HL-60 (cell line): ENCODE measurements around the gene BIRC7. TPM values are rescaled to one million over a fixed set of nuclear protein-coding genes. Genes with fewer than 3 reads are reported as not detected.
A peak's percentile ranks its signal among the peaks of the same experiment; 100 is the strongest.

Experiments
- DNase-seq, 2 experiments: peaks; one replicate each; pipeline ENCODE4 v3.0.0-alpha.2; 2010 to 2020; ENCODE audit warnings: low read depth in 1 of 2, low spot score in 1 of 2
- H3K27ac ChIP-seq: fragments of 250-450 bp; sonication (Bioruptor Pico); replicated peaks from 2 replicates; pipeline ENCODE4 v1.5.1; 2020; ENCODE audit warnings: mild to moderate bottlenecking, moderate library complexity
- H3K27me3 ChIP-seq: fragments of 250-450 bp; sonication (Bioruptor Pico); 2 replicates; pipeline ENCODE4 v1.5.1; 2021; ENCODE audit warnings: mild to moderate bottlenecking, moderate library complexity; ENCODE audit not compliant: insufficient read depth, poor library complexity, severe bottlenecking
- H3K4me3 ChIP-seq: replicated peaks from 2 replicates; pipeline ENCODE4 v1.5.1; 2011; ENCODE audit warnings: mild to moderate bottlenecking, control low read depth, low read length; ENCODE audit not compliant: insufficient read depth
- CTCF ChIP-seq: IDR thresholded peaks from one replicate; pipeline ENCODE4 v1.5.1; 2011; ENCODE audit warnings: low read length, control low read depth, inconsistent platforms; ENCODE audit not compliant: insufficient read depth
- GABPA ChIP-seq: IDR thresholded peaks from 2 replicates; pipeline ENCODE4 v1.6.1; 2012; ENCODE audit warnings: low read depth
- POLR2AphosphoS5 ChIP-seq: IDR thresholded peaks from 2 replicates; pipeline ENCODE4 v1.6.1; 2012; ENCODE audit warnings: low read depth
- REST ChIP-seq: IDR thresholded peaks from 2 replicates; pipeline ENCODE4 v1.6.1; 2012; ENCODE audit warnings: low read depth; ENCODE audit not compliant: insufficient replicate concordance
- SPI1 ChIP-seq: IDR thresholded peaks from 2 replicates; pipeline ENCODE4 v1.6.1; 2012; ENCODE audit warnings: low read depth, mild to moderate bottlenecking, borderline replicate concordance
- microRNA-seq: library from miRNA; unstranded; fragments of <30 nt; microRNA quantifications from one replicate; pipeline ENCODE4, GENCODE V29; 2018

The BIRC7 gene

GRCh38 chr20:63289311-63290135 is 53.8 kb downstream of the BIRC7 start:
- DNase-seq, result no peak
- Histone ChIP-seq H3K27ac (no peak overlapping the region), H3K27me3 (no peaks in the 10 kb centered on the region), H3K4me3 (no peak overlapping the region)
- TF ChIP-seq POLR2AphosphoS5 (no peak), GABPA (no peak), REST (no peak), SPI1 (no peak), CTCF (no peak)

Small RNAs within 50 kb of the gene (microRNA-seq; reads per million reads assigned to microRNA genes)
- gene MIR3196 (not detected), gene MIR4326 (8.4 reads per million, percentile 28 among the genes with 10 or more reads in this experiment)
